ENCODE results near the gene SNURF.

DNA sequence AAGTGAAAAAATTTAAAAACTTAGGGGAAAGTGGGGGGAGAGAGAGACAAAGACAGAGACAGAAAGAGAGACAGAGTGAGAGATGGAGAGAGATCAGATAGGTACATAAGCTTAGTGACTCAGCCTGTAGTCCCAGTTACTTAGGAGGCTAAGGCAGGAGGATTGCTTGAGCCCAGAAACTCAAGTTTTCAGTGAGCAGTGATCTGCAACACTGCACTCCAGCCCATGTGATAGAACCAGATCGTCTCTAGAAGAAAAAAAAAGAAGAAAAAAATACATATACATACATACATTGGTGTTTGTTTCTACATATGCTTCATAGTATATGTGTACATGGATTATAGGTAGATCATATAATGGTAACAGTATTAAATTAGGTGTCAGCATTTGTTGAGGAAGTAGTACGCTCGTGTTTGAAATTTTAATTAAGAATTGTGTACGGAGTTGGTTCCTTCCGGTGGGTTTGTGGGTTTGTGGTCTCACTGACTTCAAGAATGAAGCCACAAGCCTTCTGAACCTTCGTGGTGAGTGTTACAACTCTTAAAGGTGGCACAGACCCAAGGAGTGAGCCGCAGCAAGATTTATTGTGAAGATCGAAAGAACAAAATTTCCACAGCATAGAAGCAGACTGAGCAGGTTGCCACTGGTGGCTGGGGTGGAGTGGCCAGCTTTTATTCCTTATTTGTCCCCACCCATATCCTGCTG is 38.3 kb upstream of the SNURF start:
- TF ChIP-seq, protein P1, sequence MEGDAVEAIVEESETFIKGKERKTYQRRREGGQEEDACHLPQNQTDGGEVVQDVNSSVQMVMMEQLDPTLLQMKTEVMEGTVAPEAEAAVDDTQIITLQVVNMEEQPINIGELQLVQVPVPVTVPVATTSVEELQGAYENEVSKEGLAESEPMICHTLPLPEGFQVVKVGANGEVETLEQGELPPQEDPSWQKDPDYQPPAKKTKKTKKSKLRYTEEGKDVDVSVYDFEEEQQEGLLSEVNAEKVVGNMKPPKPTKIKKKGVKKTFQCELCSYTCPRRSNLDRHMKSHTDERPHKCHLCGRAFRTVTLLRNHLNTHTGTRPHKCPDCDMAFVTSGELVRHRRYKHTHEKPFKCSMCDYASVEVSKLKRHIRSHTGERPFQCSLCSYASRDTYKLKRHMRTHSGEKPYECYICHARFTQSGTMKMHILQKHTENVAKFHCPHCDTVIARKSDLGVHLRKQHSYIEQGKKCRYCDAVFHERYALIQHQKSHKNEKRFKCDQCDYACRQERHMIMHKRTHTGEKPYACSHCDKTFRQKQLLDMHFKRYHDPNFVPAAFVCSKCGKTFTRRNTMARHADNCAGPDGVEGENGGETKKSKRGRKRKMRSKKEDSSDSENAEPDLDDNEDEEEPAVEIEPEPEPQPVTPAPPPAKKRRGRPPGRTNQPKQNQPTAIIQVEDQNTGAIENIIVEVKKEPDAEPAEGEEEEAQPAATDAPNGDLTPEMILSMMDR (IDR thresholded peaks at IDR 0.05), result no peak
- TF ChIP-seq POLR2A (IDR thresholded peaks at IDR 0.05), result no peak

All from esophagus squamous epithelium (tissue), 4 donors.